ENCODE data around the gene PELI1.

- TF ChIP-seq CTCF (conservative IDR thresholded peaks at IDR 0.05 in 1 of 2, IDR thresholded peaks at IDR 0.05 in 1 of 2; ENCODE audit: low read depth in 1 of 2, low read length in 2 of 2) (no peak), EZH2 (IDR thresholded peaks at IDR 0.05; ENCODE audit: low read length, missing control alignments) (no peak)
Observed at GRCh38 chr2:64143169-64144056, 807 bp downstream of the PELI1 start.

Data from fibroblast of lung (primary cell).